Measurements from ENCODE around the gene SLC25A21. TPM values are rescaled to one million over a fixed set of nuclear protein-coding genes. Genes with fewer than 3 reads are reported as not detected.

Gene SLC25A21
- total and polyA plus RNA-seq, 2 experiments from 2014 or later, result 10.6 to 12.1 TPM

DNA sequence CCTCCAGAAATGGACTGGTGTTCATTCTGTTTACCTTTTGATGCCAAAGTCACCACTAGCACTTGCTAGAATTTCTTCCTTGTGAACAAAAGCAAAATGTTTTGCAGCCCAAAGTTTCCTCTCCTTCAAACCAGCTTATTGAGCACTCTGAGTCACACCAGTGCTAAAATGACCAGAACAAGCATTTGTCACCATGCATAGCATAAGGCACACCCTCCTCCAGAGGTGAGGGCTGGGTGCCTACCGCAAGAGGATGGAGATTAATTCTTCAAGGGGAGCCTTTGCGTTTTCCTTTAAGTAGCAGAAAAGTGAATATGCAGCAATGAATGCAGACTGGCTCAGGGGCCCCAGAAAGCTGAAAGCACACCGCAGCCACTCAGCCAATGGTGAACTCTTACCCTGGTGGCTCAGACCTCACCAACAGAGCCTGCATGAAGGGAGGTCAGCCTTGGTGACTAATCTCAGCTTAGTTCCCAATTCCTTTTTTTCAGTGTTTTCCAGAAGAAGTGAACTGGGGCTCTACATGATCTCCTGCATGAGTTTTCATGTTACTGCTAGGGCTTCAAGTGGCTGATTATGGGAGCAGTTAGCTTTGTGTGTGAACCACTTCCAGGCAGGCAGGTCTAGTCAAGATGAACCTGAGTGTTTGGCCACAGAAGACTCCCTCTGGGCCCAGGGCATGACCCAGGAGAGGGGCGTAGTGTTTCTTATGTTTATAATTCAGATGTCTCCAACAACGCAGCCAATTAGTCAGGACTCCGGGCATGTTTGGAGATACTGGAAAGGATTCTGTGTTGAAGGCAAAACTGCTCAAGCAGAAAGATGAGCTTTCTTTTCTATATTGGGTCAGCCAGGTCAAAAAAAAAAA is 414.4 kb downstream of the SLC25A21 start:
- Histone ChIP-seq H3K4me2 (no peak overlapping the region; the same call in 1 of the 2 replicates), H3F3A (replicated peaks; ENCODE audit: low read depth) (no peaks in the 10 kb centered on the region), H3K4me1 (ENCODE audit: insufficient read depth) (peaks cover 3% of the 10 kb centered on the region; the same call in 1 of the 2 replicates), H3K27me3 (ENCODE audit: insufficient read depth) (no peaks in the 10 kb centered on the region), H2AFZ (0 out of 2 replicates have a peak overlapping the region, but pooled peaks have one; percentile 32), H3K36me3 (ENCODE audit: insufficient read depth) (no peaks in the 10 kb centered on the region), H3K9me2 (ENCODE audit: insufficient read depth) (no peaks in the 10 kb centered on the region), H3K4me3 (no peak overlapping the region), H3K27ac (ENCODE audit: low read depth) (no peak overlapping the region), H3K79me2 (replicated peaks; ENCODE audit: insufficient read depth) (no peaks in the 10 kb centered on the region), H4K20me1 (replicated peaks; ENCODE audit: insufficient read depth) (no peaks in the 10 kb centered on the region)
- H3K36me3 Mint-ChIP-seq (ENCODE audit: low read depth), result peaks cover 2% of the 10 kb centered on the region; the same call in 2 of the 3 replicates
- no peak for TF ChIP-seq STAT1 (IDR thresholded peaks at IDR 0.05; ENCODE audit: unreplicated experiment)
- TF ChIP-seq, protein P1, sequence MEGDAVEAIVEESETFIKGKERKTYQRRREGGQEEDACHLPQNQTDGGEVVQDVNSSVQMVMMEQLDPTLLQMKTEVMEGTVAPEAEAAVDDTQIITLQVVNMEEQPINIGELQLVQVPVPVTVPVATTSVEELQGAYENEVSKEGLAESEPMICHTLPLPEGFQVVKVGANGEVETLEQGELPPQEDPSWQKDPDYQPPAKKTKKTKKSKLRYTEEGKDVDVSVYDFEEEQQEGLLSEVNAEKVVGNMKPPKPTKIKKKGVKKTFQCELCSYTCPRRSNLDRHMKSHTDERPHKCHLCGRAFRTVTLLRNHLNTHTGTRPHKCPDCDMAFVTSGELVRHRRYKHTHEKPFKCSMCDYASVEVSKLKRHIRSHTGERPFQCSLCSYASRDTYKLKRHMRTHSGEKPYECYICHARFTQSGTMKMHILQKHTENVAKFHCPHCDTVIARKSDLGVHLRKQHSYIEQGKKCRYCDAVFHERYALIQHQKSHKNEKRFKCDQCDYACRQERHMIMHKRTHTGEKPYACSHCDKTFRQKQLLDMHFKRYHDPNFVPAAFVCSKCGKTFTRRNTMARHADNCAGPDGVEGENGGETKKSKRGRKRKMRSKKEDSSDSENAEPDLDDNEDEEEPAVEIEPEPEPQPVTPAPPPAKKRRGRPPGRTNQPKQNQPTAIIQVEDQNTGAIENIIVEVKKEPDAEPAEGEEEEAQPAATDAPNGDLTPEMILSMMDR (conservative IDR thresholded peaks at IDR 0.05; ENCODE audit: low read depth in 2 of 2), result no peak
- no peak for TF ChIP-seq ZNF114 (CRISPR knock-in tag; IDR thresholded peaks at IDR 0.05)
- no peak for TF ChIP-seq EZH2phosphoT487 (IDR thresholded peaks at IDR 0.05; ENCODE audit: unreplicated experiment)
- TF ChIP-seq NANOG (IDR thresholded peaks at IDR 0.05; ENCODE audit: borderline replicate concordance), result no peak
- no peak for TF ChIP-seq JUNB (IDR thresholded peaks at IDR 0.05; ENCODE audit: unreplicated experiment)
- TF ChIP-seq, protein P2, sequence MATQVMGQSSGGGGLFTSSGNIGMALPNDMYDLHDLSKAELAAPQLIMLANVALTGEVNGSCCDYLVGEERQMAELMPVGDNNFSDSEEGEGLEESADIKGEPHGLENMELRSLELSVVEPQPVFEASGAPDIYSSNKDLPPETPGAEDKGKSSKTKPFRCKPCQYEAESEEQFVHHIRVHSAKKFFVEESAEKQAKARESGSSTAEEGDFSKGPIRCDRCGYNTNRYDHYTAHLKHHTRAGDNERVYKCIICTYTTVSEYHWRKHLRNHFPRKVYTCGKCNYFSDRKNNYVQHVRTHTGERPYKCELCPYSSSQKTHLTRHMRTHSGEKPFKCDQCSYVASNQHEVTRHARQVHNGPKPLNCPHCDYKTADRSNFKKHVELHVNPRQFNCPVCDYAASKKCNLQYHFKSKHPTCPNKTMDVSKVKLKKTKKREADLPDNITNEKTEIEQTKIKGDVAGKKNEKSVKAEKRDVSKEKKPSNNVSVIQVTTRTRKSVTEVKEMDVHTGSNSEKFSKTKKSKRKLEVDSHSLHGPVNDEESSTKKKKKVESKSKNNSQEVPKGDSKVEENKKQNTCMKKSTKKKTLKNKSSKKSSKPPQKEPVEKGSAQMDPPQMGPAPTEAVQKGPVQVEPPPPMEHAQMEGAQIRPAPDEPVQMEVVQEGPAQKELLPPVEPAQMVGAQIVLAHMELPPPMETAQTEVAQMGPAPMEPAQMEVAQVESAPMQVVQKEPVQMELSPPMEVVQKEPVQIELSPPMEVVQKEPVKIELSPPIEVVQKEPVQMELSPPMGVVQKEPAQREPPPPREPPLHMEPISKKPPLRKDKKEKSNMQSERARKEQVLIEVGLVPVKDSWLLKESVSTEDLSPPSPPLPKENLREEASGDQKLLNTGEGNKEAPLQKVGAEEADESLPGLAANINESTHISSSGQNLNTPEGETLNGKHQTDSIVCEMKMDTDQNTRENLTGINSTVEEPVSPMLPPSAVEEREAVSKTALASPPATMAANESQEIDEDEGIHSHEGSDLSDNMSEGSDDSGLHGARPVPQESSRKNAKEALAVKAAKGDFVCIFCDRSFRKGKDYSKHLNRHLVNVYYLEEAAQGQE (IDR thresholded peaks at IDR 0.05; ENCODE audit: unreplicated experiment), result no peak
- TF ChIP-seq, protein P3, sequence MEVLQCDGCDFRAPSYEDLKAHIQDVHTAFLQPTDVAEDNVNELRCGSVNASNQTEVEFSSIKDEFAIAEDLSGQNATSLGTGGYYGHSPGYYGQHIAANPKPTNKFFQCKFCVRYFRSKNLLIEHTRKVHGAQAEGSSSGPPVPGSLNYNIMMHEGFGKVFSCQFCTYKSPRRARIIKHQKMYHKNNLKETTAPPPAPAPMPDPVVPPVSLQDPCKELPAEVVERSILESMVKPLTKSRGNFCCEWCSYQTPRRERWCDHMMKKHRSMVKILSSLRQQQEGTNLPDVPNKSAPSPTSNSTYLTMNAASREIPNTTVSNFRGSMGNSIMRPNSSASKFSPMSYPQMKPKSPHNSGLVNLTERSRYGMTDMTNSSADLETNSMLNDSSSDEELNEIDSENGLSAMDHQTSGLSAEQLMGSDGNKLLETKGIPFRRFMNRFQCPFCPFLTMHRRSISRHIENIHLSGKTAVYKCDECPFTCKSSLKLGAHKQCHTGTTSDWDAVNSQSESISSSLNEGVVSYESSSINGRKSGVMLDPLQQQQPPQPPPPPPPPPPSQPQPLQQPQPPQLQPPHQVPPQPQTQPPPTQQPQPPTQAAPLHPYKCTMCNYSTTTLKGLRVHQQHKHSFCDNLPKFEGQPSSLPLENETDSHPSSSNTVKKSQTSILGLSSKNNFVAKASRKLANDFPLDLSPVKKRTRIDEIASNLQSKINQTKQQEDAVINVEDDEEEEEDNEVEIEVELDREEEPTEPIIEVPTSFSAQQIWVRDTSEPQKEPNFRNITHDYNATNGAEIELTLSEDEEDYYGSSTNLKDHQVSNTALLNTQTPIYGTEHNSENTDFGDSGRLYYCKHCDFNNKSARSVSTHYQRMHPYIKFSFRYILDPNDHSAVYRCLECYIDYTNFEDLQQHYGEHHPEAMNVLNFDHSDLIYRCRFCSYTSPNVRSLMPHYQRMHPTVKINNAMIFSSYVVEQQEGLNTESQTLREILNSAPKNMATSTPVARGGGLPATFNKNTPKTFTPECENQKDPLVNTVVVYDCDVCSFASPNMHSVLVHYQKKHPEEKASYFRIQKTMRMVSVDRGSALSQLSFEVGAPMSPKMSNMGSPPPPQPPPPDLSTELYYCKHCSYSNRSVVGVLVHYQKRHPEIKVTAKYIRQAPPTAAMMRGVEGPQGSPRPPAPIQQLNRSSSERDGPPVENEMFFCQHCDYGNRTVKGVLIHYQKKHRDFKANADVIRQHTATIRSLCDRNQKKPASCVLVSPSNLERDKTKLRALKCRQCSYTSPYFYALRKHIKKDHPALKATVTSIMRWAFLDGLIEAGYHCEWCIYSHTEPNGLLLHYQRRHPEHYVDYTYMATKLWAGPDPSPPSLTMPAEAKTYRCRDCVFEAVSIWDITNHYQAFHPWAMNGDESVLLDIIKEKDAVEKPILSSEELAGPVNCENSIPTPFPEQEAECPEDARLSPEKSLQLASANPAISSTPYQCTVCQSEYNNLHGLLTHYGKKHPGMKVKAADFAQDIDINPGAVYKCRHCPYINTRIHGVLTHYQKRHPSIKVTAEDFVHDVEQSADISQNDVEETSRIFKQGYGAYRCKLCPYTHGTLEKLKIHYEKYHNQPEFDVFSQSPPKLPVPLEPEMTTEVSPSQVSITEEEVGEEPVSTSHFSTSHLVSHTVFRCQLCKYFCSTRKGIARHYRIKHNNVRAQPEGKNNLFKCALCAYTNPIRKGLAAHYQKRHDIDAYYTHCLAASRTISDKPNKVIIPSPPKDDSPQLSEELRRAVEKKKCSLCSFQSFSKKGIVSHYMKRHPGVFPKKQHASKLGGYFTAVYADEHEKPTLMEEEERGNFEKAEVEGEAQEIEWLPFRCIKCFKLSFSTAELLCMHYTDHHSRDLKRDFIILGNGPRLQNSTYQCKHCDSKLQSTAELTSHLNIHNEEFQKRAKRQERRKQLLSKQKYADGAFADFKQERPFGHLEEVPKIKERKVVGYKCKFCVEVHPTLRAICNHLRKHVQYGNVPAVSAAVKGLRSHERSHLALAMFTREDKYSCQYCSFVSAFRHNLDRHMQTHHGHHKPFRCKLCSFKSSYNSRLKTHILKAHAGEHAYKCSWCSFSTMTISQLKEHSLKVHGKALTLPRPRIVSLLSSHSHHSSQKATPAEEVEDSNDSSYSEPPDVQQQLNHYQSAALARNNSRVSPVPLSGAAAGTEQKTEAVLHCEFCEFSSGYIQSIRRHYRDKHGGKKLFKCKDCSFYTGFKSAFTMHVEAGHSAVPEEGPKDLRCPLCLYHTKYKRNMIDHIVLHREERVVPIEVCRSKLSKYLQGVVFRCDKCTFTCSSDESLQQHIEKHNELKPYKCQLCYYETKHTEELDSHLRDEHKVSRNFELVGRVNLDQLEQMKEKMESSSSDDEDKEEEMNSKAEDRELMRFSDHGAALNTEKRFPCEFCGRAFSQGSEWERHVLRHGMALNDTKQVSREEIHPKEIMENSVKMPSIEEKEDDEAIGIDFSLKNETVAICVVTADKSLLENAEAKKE (CRISPR knock-in tag; IDR thresholded peaks at IDR 0.05), result no peak
- no peak for TF ChIP-seq ZNF331 (CRISPR knock-in tag; IDR thresholded peaks at IDR 0.05; ENCODE audit: low read depth)
- no peak for TF ChIP-seq CREB1 (CRISPR knock-in tag; IDR thresholded peaks at IDR 0.05; ENCODE audit: low read depth)
- no peak for TF ChIP-seq EZH2 (IDR thresholded peaks at IDR 0.05; ENCODE audit: low read depth, unreplicated experiment)
- no peak for TF ChIP-seq POLR2AphosphoS5 (IDR thresholded peaks at IDR 0.05; ENCODE audit: low read depth)
- H3K27ac Mint-ChIP-seq, result no peak overlapping the region
- DNase-seq (ENCODE audit: low spot score) (no peak), ATAC-seq (peak; percentile 65)
- H3K4me3 Mint-ChIP-seq, result no peak overlapping the region
- no peaks in the 10 kb centered on the region for H3K27me3 Mint-ChIP-seq (ENCODE audit: insufficient read depth, low read depth, poor library complexity)
- peaks cover 9% of the 10 kb centered on the region for H3K4me1 Mint-ChIP-seq
- H3K9me3 Mint-ChIP-seq, result peaks cover 6% of the 10 kb centered on the region

Measured in GM23338 (cell line).